Astrocyte of the hippocampus (primary cell): ENCODE data around the gene RAB8B.

ENCODE experiments used
- DNase-seq: peaks from one replicate; pipeline ENCODE4 v3.0.0; 2011; ENCODE audit warnings: low read depth, low spot score

Gene RAB8B

GRCh38 chr15:63185206-63185605 is 4.2 kb upstream of the RAB8B start:
- no peak for DNase-seq

GRCh38 chr15:63186065-63186464 is 3.3 kb upstream of the RAB8B start:
- DNase-seq: peak; percentile 35

GRCh38 chr15:63187589-63188226 is 1.7 kb upstream of the RAB8B start:
- no peak for DNase-seq

- DNase-seq: no peak
Measured at GRCh38 chr15:63188247-63188925, 1.0 kb upstream of the RAB8B start.

GRCh38 chr15:63189941-63190768 is 749 bp downstream of the RAB8B start:
- no peak for DNase-seq

GRCh38 chr15:63190769-63191649 is 1.6 kb downstream of the RAB8B start:
- no peak for DNase-seq

- DNase-seq: no peak
Measured at GRCh38 chr15:63191895-63192618, 2.7 kb downstream of the RAB8B start.

- no peak for DNase-seq
Measured at GRCh38 chr15:63192619-63193206, 3.3 kb downstream of the RAB8B start.

GRCh38 chr15:63194302-63194701 is 4.9 kb downstream of the RAB8B start:
- no peak for DNase-seq

- DNase-seq: no peak
Measured at GRCh38 chr15:63194880-63195568, 5.6 kb downstream of the RAB8B start.

- DNase-seq: no peak
Measured at GRCh38 chr15:63195569-63196015, 6.2 kb downstream of the RAB8B start.

GRCh38 chr15:63196842-63197241 is 7.4 kb downstream of the RAB8B start:
- DNase-seq: no peak

- DNase-seq: no peak
Measured at GRCh38 chr15:63197626-63198025, 8.2 kb downstream of the RAB8B start.

GRCh38 chr15:63198371-63199250 is 9.2 kb downstream of the RAB8B start:
- DNase-seq: no peak

GRCh38 chr15:63200464-63201249 is 11.3 kb downstream of the RAB8B start:
- DNase-seq: no peak

- no peak for DNase-seq
Measured at GRCh38 chr15:63202861-63203260, 13.5 kb downstream of the RAB8B start.

GRCh38 chr15:63203451-63204090 is 14.2 kb downstream of the RAB8B start:
- DNase-seq: peak; percentile 34

- no peak for DNase-seq
Measured at GRCh38 chr15:63206079-63206478, 16.7 kb downstream of the RAB8B start.
